ENCODE results near the gene RIT1.

Gene RIT1

DNA sequence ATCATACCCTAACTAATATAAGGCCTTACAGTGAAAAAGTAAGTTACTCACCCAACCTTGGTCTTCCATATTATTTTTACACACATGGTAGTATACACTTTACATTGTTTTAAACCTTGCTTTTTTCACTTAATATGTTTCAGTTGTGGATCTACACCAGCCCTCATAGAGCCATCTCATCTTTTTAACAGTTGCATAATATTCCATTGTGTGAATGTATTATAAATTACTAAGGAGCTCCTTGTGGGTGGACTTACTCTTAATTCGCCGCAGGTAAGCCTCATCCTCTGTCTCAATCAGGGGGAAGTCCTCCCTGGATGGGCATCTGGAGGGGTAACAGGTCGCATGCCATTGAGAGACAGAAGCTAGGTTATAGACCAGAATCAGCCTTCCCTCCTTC is 43.5 kb upstream of the RIT1 start:
- peaks cover 42% of the 10 kb centered on the region for H3K36me3 ChIP-seq (ENCODE audit: low read length)
- H3K79me2 ChIP-seq (ENCODE audit: insufficient read depth, low read length), result no peaks in the 10 kb centered on the region; the same call in 1 of the 2 replicates
- no peaks in the 10 kb centered on the region for H3K9me3 ChIP-seq (ENCODE audit: insufficient read depth, low read length)
- H3K9me2 ChIP-seq (replicated peaks; ENCODE audit: insufficient read depth, low read length), result no peaks in the 10 kb centered on the region
- H3K4me2 ChIP-seq (ENCODE audit: low read depth, low read length, poor library complexity, severe bottlenecking), result no peak overlapping the region
- H3K9ac ChIP-seq (ENCODE audit: low read length), result no peak overlapping the region
- no peak overlapping the region for H2AFZ ChIP-seq (ENCODE audit: low read depth, low read length, severe bottlenecking)
- H4K20me1 ChIP-seq (ENCODE audit: low read depth, low read length), result no peaks in the 10 kb centered on the region
- H3K4me3 ChIP-seq (ENCODE audit: insufficient read depth, low read length, poor library complexity, severe bottlenecking), result no peak overlapping the region
- no peak for TF ChIP-seq EZH2phosphoT487 (conservative IDR thresholded peaks at IDR 0.05; ENCODE audit: low read length)
- TF ChIP-seq, protein P1, sequence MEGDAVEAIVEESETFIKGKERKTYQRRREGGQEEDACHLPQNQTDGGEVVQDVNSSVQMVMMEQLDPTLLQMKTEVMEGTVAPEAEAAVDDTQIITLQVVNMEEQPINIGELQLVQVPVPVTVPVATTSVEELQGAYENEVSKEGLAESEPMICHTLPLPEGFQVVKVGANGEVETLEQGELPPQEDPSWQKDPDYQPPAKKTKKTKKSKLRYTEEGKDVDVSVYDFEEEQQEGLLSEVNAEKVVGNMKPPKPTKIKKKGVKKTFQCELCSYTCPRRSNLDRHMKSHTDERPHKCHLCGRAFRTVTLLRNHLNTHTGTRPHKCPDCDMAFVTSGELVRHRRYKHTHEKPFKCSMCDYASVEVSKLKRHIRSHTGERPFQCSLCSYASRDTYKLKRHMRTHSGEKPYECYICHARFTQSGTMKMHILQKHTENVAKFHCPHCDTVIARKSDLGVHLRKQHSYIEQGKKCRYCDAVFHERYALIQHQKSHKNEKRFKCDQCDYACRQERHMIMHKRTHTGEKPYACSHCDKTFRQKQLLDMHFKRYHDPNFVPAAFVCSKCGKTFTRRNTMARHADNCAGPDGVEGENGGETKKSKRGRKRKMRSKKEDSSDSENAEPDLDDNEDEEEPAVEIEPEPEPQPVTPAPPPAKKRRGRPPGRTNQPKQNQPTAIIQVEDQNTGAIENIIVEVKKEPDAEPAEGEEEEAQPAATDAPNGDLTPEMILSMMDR (IDR thresholded peaks at IDR 0.05; ENCODE audit: insufficient read depth, low read length, poor library complexity, severe bottlenecking), result no peak
- no peak overlapping the region for H3K27ac ChIP-seq (ENCODE audit: low read depth, low read length)
- H3K27me3 ChIP-seq (ENCODE audit: low read length), result no peaks in the 10 kb centered on the region
- 0 out of 2 replicates have a peak, but pooled peaks cover 4% of the 10 kb centered on the region for H3F3A ChIP-seq (ENCODE audit: insufficient read depth)

DNA sequence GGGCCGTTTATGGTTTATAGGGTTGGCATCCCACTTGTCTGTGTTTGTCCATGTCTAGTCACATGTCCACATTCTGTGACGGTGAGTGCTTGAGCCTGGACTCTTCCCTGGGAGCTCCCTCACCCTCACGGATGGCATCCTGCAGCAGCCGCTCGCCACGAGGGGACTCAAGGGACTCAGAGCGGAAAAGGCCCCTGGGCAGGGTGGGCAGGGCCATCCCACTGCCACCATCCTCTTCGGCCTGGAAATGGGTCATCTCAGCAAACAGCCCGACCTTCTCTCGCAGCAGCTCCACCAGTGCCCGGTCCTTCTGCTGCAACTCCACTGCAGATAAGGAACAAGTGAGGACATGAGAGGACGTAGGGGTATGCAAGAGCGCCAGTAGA is 41.3 kb upstream of the RIT1 start:
- peaks cover 15% of the 10 kb centered on the region; the same call in 1 of the 2 replicates for H3F3A ChIP-seq (ENCODE audit: insufficient read depth)
- H3K36me3 ChIP-seq (ENCODE audit: low read length), result peaks cover 34% of the 10 kb centered on the region
- H2AFZ ChIP-seq (ENCODE audit: low read depth, low read length, severe bottlenecking), result no peak overlapping the region
- H3K79me2 ChIP-seq (ENCODE audit: insufficient read depth, low read length), result no peaks in the 10 kb centered on the region
- no peaks in the 10 kb centered on the region for H3K27me3 ChIP-seq (ENCODE audit: low read length)
- H3K9ac ChIP-seq (ENCODE audit: low read length), result no peak overlapping the region
- H4K20me1 ChIP-seq (ENCODE audit: low read depth, low read length), result no peaks in the 10 kb centered on the region
- TF ChIP-seq EZH2phosphoT487 (conservative IDR thresholded peaks at IDR 0.05; ENCODE audit: low read length), result no peak
- TF ChIP-seq, protein P1 (IDR thresholded peaks at IDR 0.05; ENCODE audit: insufficient read depth, low read length, poor library complexity, severe bottlenecking), result no peak
- no peaks in the 10 kb centered on the region for H3K9me3 ChIP-seq (ENCODE audit: insufficient read depth, low read length)
- H3K9me2 ChIP-seq (replicated peaks; ENCODE audit: insufficient read depth, low read length), result no peaks in the 10 kb centered on the region
- no peak overlapping the region for H3K27ac ChIP-seq (ENCODE audit: low read depth, low read length)
- no peak overlapping the region for H3K4me3 ChIP-seq (ENCODE audit: insufficient read depth, low read length, poor library complexity, severe bottlenecking)
- no peak overlapping the region for H3K4me2 ChIP-seq (ENCODE audit: low read depth, low read length, poor library complexity, severe bottlenecking)

DNA sequence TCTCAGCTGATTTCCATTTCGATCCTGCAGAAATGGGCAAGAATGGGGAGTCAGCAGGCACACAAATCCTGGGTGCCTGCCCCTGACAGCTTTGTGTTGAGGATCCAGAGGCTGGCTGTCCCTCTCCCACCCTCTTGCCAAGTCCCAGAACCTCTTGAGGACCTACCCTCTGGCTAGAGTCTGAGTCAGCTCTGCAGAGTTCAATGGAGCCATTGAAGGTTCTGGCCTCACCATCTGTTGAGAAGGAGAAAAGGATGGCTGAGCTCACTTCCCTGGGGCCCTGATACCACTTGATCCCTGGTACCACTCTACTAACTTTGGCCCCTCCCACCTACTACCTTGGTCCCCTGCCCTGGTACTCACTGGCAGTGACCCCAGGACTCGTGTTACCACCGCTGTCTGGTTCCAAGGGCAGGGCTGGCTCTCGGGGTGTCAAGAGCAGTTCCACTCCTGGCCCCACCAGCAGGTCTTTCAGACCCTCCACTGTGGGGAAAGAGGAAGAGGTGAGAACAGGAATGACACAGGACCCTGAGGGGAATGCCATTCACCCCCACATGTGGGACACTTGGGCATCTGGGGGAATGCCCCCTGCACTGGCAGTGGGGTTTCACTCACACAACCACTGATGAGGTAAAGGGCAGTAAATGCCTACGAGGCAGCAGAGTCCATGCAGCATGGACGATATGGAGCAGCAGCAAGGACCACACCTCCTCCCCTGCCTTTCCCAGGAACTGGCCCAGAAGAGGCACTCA is 40.8 kb upstream of the RIT1 start:
- peaks cover 32% of the 10 kb centered on the region for H3K36me3 ChIP-seq (ENCODE audit: low read length)
- H3K4me2 ChIP-seq (ENCODE audit: low read depth, low read length, poor library complexity, severe bottlenecking), result no peak overlapping the region
- no peak overlapping the region for H3K9ac ChIP-seq (ENCODE audit: low read length)
- no peaks in the 10 kb centered on the region for H3K9me3 ChIP-seq (ENCODE audit: insufficient read depth, low read length)
- no peak overlapping the region for H2AFZ ChIP-seq (ENCODE audit: low read depth, low read length, severe bottlenecking)
- no peaks in the 10 kb centered on the region for H3K79me2 ChIP-seq (ENCODE audit: insufficient read depth, low read length)
- H3K4me3 ChIP-seq (ENCODE audit: insufficient read depth, low read length, poor library complexity, severe bottlenecking), result no peak overlapping the region
- no peaks in the 10 kb centered on the region for H4K20me1 ChIP-seq (ENCODE audit: low read depth, low read length)
- H3K27ac ChIP-seq (ENCODE audit: low read depth, low read length), result no peak overlapping the region
- no peaks in the 10 kb centered on the region for H3K27me3 ChIP-seq (ENCODE audit: low read length)
- no peaks in the 10 kb centered on the region for H3K9me2 ChIP-seq (replicated peaks; ENCODE audit: insufficient read depth, low read length)
- TF ChIP-seq, protein P1 (IDR thresholded peaks at IDR 0.05; ENCODE audit: insufficient read depth, low read length, poor library complexity, severe bottlenecking), result no peak
- no peak for TF ChIP-seq EZH2phosphoT487 (conservative IDR thresholded peaks at IDR 0.05; ENCODE audit: low read length)
- H3F3A ChIP-seq (ENCODE audit: insufficient read depth), result peaks cover 20% of the 10 kb centered on the region

Measured in SU-DHL-6 (cell line).